Calu3 (cell line): ENCODE results near the gene RAB3IL1. TPM values are rescaled to one million over a fixed set of nuclear protein-coding genes. Genes with fewer than 3 reads are reported as not detected.

Source experiments
- BruUV-seq: library from RNA; stranded (reverse); fragments of 400-500 nt; replicated peaks from 2 replicates; lab custom pipeline; 2021; lab: Mats Ljungman, UMichigan
- CTCF ChIA-PET: fragments of 300-600 bp; sonication (Branson Sonifier 250); formaldehyde crosslinking; loops from one replicate; lab custom pipeline; 2022; ENCODE audit warnings: antibody characterized with exemption; lab: Charles Lee
- DNase-seq: peaks from one replicate; pipeline ENCODE4 v3.0.0; 2022
- H3K27ac Mint-ChIP-seq: one replicate; pipeline ENCODE4 v1.8.0; 2022; ENCODE audit warnings: mixed read lengths; ENCODE audit not compliant: unreplicated experiment
- H3K27me3 Mint-ChIP-seq: one replicate; pipeline ENCODE4 v1.8.0; 2022; ENCODE audit warnings: mixed read lengths; ENCODE audit not compliant: unreplicated experiment
- H3K36me3 Mint-ChIP-seq: one replicate; pipeline ENCODE4 v1.8.0; 2022; ENCODE audit warnings: mild to moderate bottlenecking, moderate library complexity, mixed read lengths; ENCODE audit not compliant: insufficient read depth, unreplicated experiment
- H3K4me1 Mint-ChIP-seq: one replicate; pipeline ENCODE4 v1.8.0; 2022; ENCODE audit warnings: mild to moderate bottlenecking, low read depth, mixed read lengths; ENCODE audit not compliant: unreplicated experiment
- H3K4me3 Mint-ChIP-seq: one replicate; pipeline ENCODE4 v1.8.0; 2022; ENCODE audit warnings: mild to moderate bottlenecking, low read depth, moderate library complexity, mixed read lengths; ENCODE audit not compliant: unreplicated experiment
- H3K9me3 Mint-ChIP-seq: one replicate; pipeline ENCODE4 v1.8.0; 2022; ENCODE audit warnings: low read depth, mixed read lengths; ENCODE audit not compliant: unreplicated experiment
- intact Hi-C: fragments of 100-400 bp; cut with micrococcal nuclease; formaldehyde crosslinking; loops from one replicate; pipeline ENCODE4 v1.10.0; 2022; ENCODE audit not compliant: unreplicated experiment
- total RNA-seq: library from RNA; stranded (reverse); gene quantifications from 2 replicates; pipeline ENCODE4 v1.2.3, GENCODE V29; 2022
- TF ChIP-seq, protein P1 (sequence below): fragments of 200-600 bp; IDR thresholded peaks from one replicate; pipeline ENCODE4 v1.8.0; 2022; ENCODE audit warnings: antibody characterized with exemption; ENCODE audit not compliant: unreplicated experiment

Gene RAB3IL1
- total RNA-seq, 1 experiment from 2014 or later, result 0.76 TPM

DNA sequence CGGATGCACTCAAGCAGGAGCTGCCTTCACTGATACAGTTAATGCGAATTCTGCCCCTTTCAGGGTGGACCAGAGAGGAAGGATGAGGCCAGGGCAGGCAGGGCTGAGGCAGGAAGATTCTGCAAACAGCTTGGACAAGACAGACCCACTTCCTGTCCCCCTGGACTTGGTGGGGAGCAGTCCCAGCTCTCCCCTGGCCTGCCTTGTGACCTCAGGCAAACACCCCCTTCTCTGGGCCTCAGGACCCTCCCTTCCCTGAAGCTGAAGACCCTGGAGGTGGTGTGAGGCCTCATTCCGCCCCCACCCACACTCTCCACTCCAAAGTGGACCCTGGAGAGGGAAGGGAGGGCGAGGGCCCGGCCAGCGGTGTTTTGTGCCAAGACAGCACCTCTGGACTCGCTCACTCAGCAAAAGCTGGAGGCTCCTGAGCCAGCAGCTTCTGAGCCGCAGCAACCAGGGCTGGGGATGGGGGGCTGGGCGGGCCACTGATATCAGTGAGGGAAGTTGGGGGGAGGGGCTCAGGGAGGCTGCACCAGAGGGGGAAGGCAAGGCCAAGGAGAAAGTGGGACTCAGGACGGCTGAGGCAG is 8.5 kb downstream of the RAB3IL1 start:
- intact Hi-C loops, result no loop called here
- Mint-ChIP-seq H3K4me3 (no peak overlapping the region), H3K9me3 (no peaks in the 10 kb centered on the region), H3K4me1 (no peaks in the 10 kb centered on the region), H3K27me3 (peaks cover 31% of the 10 kb centered on the region), H3K36me3 (no peaks in the 10 kb centered on the region), H3K27ac (no peak overlapping the region)
- CTCF ChIA-PET, result interaction anchor here (2.1 kb wide), 1 partner anchor 39 kb away, joined by 6 read pairs; no protein-coding TSS in a partner anchor
- no TSS peak for BruUV-seq
- DNase-seq, result no peak
- TF ChIP-seq, protein P1, sequence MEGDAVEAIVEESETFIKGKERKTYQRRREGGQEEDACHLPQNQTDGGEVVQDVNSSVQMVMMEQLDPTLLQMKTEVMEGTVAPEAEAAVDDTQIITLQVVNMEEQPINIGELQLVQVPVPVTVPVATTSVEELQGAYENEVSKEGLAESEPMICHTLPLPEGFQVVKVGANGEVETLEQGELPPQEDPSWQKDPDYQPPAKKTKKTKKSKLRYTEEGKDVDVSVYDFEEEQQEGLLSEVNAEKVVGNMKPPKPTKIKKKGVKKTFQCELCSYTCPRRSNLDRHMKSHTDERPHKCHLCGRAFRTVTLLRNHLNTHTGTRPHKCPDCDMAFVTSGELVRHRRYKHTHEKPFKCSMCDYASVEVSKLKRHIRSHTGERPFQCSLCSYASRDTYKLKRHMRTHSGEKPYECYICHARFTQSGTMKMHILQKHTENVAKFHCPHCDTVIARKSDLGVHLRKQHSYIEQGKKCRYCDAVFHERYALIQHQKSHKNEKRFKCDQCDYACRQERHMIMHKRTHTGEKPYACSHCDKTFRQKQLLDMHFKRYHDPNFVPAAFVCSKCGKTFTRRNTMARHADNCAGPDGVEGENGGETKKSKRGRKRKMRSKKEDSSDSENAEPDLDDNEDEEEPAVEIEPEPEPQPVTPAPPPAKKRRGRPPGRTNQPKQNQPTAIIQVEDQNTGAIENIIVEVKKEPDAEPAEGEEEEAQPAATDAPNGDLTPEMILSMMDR, result no peak

DNA sequence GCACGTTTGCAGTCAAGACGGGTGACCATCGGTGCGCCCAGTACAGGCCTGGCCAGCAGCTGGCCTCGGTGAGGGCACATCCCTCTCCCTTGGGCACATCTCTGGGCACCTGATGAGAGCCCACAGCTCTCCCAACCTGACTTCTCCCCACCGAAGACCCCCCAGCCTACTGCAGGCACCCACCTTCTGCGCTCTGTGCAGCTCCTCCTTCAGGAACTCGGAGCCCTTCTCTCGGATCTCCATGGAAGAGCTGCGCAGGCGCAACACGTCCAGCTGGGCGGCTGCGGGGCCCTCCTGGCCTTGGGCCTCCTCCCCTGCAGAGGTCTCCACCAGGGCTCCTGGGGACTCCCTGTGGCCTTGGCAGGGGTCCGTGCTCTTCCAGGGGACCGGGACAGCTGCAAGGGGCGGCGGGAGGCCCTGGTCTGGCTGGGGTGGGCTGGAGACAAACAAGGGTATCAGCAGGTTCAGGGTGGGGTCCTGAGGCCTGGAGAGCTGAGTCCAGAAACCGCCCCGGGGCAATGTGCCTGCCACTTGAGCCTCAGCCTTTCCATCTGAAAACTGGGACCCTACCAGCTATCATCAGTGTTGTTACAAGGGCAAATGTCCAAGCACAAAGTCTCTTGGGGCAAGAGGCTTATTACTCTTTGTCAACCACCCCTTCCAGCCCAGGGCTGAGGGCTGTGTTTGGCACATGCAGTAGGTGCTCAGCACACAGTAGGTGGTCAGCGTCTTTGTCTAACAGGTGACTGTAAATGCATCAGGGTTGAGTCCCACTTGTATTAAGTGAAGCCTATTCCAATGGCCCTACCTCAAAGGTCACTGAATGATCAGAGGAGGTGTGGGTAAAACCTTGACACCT is 9.3 kb downstream of the RAB3IL1 start:
- no peak overlapping the region for H3K27ac Mint-ChIP-seq

DNA sequence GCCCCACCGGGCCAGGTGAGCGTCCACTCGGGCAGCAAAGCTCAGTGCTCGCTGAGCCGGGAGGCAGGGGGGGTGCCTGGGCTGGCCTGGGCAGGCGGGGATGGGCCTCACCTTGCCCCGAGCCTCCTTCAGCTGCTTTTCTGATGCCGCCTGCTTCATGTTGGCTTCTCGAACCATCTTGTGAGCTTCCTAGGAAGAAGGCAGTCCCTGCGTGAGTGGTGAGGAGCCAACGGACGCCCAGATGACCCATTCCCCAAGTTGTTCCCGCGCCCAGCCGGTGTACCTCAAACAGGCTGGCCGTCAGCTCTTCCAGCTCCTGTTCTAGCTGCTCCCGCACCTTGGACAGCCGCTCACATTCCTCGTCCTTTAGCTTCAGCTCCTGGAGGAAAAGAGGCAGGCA is 10.1 kb downstream of the RAB3IL1 start:
- no peaks in the 10 kb centered on the region for H3K9me3 Mint-ChIP-seq
- CTCF ChIA-PET, result interaction anchor here (0.6 to 2.1 kb wide), 2 partner anchors 40 to 42 kb away, joined by 6 read pairs; no protein-coding TSS in a partner anchor

More for the DNA sequence above, 9.3 kb downstream of the RAB3IL1 start:
- no peak for DNase-seq
- H3K9me3 Mint-ChIP-seq, result no peaks in the 10 kb centered on the region
- TF ChIP-seq, protein P1, result no peak
- intact Hi-C loops, result no loop called here
- CTCF ChIA-PET, result interaction anchor here (0.6 to 2.1 kb wide), 2 partner anchors 40 to 42 kb away, joined by 6 read pairs; no protein-coding TSS in a partner anchor
- peaks cover 31% of the 10 kb centered on the region for H3K27me3 Mint-ChIP-seq
- H3K4me3 Mint-ChIP-seq, result no peak overlapping the region
- BruUV-seq, result no TSS peak
- no peaks in the 10 kb centered on the region for H3K4me1 Mint-ChIP-seq
- H3K36me3 Mint-ChIP-seq, result no peaks in the 10 kb centered on the region

DNA sequence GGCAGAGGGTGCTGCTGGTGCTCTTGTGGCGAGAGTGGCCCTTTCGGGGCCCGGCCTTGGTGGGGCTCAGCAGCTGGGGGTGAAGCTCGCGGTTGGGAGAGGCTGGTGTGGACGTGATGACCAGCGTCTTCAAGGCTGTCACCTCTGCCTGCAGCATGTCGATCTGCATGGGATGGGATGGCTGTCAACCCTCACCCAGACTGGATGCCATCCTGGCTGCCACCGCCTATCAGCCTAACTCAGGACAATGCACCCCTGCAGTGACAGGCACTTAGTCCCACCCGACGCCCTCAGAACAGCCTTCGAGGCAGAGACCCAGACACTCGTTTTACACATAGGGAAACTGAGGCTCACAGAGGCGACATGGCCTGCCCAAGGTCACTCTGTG is 10.8 kb downstream of the RAB3IL1 start:
- intact Hi-C loops, result no loop called here
- Mint-ChIP-seq H3K27me3 (peaks cover 22% of the 10 kb centered on the region), H3K36me3 (no peaks in the 10 kb centered on the region), H3K9me3 (no peaks in the 10 kb centered on the region), H3K4me1 (no peaks in the 10 kb centered on the region), H3K27ac (no peak overlapping the region), H3K4me3 (no peak overlapping the region)
- CTCF ChIA-PET, result no interaction called here
- TF ChIP-seq, protein P1, result no peak
- no peak for DNase-seq
- BruUV-seq, result no TSS peak

More for the DNA sequence above, 10.1 kb downstream of the RAB3IL1 start:
- Mint-ChIP-seq H3K27me3 (peaks cover 29% of the 10 kb centered on the region), H3K4me3 (no peak overlapping the region), H3K36me3 (no peaks in the 10 kb centered on the region), H3K27ac (no peak overlapping the region), H3K4me1 (no peaks in the 10 kb centered on the region)
- intact Hi-C loops, result no loop called here
- TF ChIP-seq, protein P1, result no peak
- DNase-seq, result no peak
- BruUV-seq, result no TSS peak
